B cell (primary cell): ENCODE data around the gene TSPAN18. TPM values are rescaled to one million over a fixed set of nuclear protein-coding genes. Genes with fewer than 3 reads are reported as not detected.

Experiments used
- ATAC-seq: fragments of 200-7000 bp; cut with Tn5 transposase; one replicate; pipeline ENCODE4 v1.10.0; 2021; ENCODE audit warnings: low read depth, mild to moderate bottlenecking, moderate number of reproducible peaks, moderate library complexity
- CTCF ChIA-PET: fragments of 350-600 bp; sonication (Branson Sonifier 250); formaldehyde crosslinking; loops from one replicate; lab custom pipeline; 2021; ENCODE audit warnings: antibody characterized with exemption, inconsistent platforms; lab: Charles Lee
- POLR2A ChIA-PET: fragments of 350-600 bp; sonication (Branson Sonifier 250); formaldehyde crosslinking; loops from one replicate; lab custom pipeline; 2021; ENCODE audit warnings: antibody characterized with exemption; lab: Charles Lee
- DNase-seq: peaks from one replicate; pipeline ENCODE4 v3.0.0; 2013
- H2AFZ ChIP-seq: 2 replicates; pipeline ENCODE4 v1.6.1; 2012; ENCODE audit warnings: mild to moderate bottlenecking, low read depth, low read length; ENCODE audit not compliant: insufficient read depth, poor library complexity, severe bottlenecking
- H3K27ac ChIP-seq, 2 donors: 1 replicate in 1 of 2; 2 replicates in 1 of 2; pipeline ENCODE4 v1.5.1; 2012 to 2013; ENCODE audit warnings: low read length in 2 of 2, mild to moderate bottlenecking in 2 of 2, moderate library complexity in 1 of 2
- H3K27me3 ChIP-seq, 4 experiments: fragments of 200-600 bp in 1 of 4; sonication (generic) in 1 of 4; replicated peaks in 1 of 4; 1 replicate in 2 of 4; 2 replicates in 2 of 4; pipeline versions ENCODE4 v1.6.1 to v1.7.0; 2013 to 2016; ENCODE audit warnings: low read length in 3 of 4, mild to moderate bottlenecking in 2 of 4, mixed read lengths in 1 of 4, moderate library complexity in 1 of 4; ENCODE audit not compliant: insufficient read depth in 4 of 4, control insufficient read depth in 3 of 4; ENCODE audit errors: control extremely low read depth in 1 of 4
- H3K36me3 ChIP-seq, 2 experiments: replicated peaks in 1 of 2; 1 replicate in 1 of 2; 2 replicates in 1 of 2; pipeline versions ENCODE4 v1.6.1 to v1.7.1; 2013; ENCODE audit warnings: low read length in 1 of 2; ENCODE audit not compliant: insufficient read depth in 2 of 2, control insufficient read depth in 1 of 2; ENCODE audit errors: control extremely low read depth in 1 of 2, extremely low read depth in 1 of 2
- H3K4me1 ChIP-seq, 2 donors: fragments of 200-600 bp in 1 of 2; sonication (generic) in 1 of 2; 1 replicate in 1 of 2; 2 replicates in 1 of 2; pipeline versions ENCODE4 v1.5.1 to v1.6.1; 2013 to 2017; ENCODE audit warnings: low read length in 2 of 2; ENCODE audit not compliant: control insufficient read depth in 2 of 2, insufficient read depth in 2 of 2
- H3K4me2 ChIP-seq: replicated peaks from 2 replicates; pipeline ENCODE3; 2012; ENCODE audit warnings: mild to moderate bottlenecking, low read depth, low read length; ENCODE audit not compliant: poor library complexity, severe bottlenecking
- H3K4me3 ChIP-seq, 5 experiments: fragments of 200-600 bp in 1 of 5; sonication (generic) in 1 of 5; 1 replicate in 3 of 5; 2 replicates in 2 of 5; pipeline versions ENCODE4 v1.5.1 to v1.7.0; 2011 to 2016; ENCODE audit warnings: low read length in 4 of 5, mild to moderate bottlenecking in 4 of 5, low read depth in 2 of 5, control low read depth in 1 of 5, moderate library complexity in 1 of 5; ENCODE audit not compliant: insufficient read depth in 1 of 5; ENCODE audit errors: control extremely low read depth in 1 of 5, extremely low read depth in 1 of 5
- H3K79me2 ChIP-seq: fragments of 200-600 bp; sonication (generic); one replicate; pipeline ENCODE4 v1.6.0; 2016; ENCODE audit warnings: low read length; ENCODE audit not compliant: control insufficient read depth, insufficient read depth
- H3K9ac ChIP-seq: fragments of 200-600 bp; sonication (generic); 2 replicates; pipeline ENCODE4 v1.6.1; 2017; ENCODE audit warnings: mild to moderate bottlenecking, low read length, moderate library complexity
- H3K9me3 ChIP-seq, 3 donors: one replicate each; pipeline versions ENCODE4 v1.6.1 to v1.7.1; 2013; ENCODE audit warnings: low read length in 2 of 3; ENCODE audit not compliant: control insufficient read depth in 2 of 3, insufficient read depth in 1 of 3; ENCODE audit errors: control extremely low read depth in 1 of 3
- H4K20me1 ChIP-seq: 2 replicates; pipeline ENCODE4 v1.6.0; 2012; ENCODE audit warnings: mild to moderate bottlenecking, low read length; ENCODE audit not compliant: insufficient read depth, control insufficient read depth, poor library complexity, severe bottlenecking
- H3K27ac Mint-ChIP-seq: one replicate; pipeline ENCODE4 v1.8.0; 2021; ENCODE audit warnings: mixed read lengths
- H3K27me3 Mint-ChIP-seq: one replicate; pipeline ENCODE4 v1.8.0; 2021; ENCODE audit warnings: mixed read lengths
- H3K4me1 Mint-ChIP-seq: one replicate; pipeline ENCODE4 v1.8.0; 2021; ENCODE audit warnings: mixed read lengths
- H3K4me3 Mint-ChIP-seq: one replicate; pipeline ENCODE4 v1.8.0; 2021; ENCODE audit warnings: mixed read lengths
- H3K9me3 Mint-ChIP-seq: one replicate; pipeline ENCODE4 v1.8.0; 2022; ENCODE audit warnings: mixed read lengths; ENCODE audit not compliant: insufficient read depth
- CTCF ChIP-seq: fragments of 200-600 bp; IDR thresholded peaks from one replicate; pipeline ENCODE4 v1.8.0; 2022; ENCODE audit warnings: antibody characterized with exemption, mild to moderate bottlenecking
- EZH2 ChIP-seq: IDR thresholded peaks from 2 replicates; pipeline ENCODE4 v1.6.1; 2012; ENCODE audit warnings: borderline replicate concordance, low read depth, mild to moderate bottlenecking, moderate library complexity, low read length; ENCODE audit not compliant: insufficient read depth, poor library complexity, severe bottlenecking
- WGBS: methylation state at CpG from one replicate; pipeline ENCODE4 v1.1.5; 2013; ENCODE audit warnings: missing lambda C conversion rate; ENCODE audit not compliant: insufficient coverage; 5-methylcytosine and 5-hydroxymethylcytosine counted together
- intact Hi-C: fragments of 100-400 bp; cut with micrococcal nuclease; formaldehyde crosslinking; loops from one replicate; pipeline ENCODE4 v1.10.0; 2022
- polyA plus RNA-seq: library from polyadenylated mRNA; depleted of rRNA; stranded (reverse); fragments of >200 nt; gene quantifications from 2 replicates; pipeline ENCODE4 v1.2.3, GENCODE V29; 2012
- total RNA-seq, 2 donors: library from RNA; stranded (reverse); fragments of 120-200 nt in 1 of 2; gene quantifications; 1 replicate in 1 of 2; 2 replicates in 1 of 2; pipeline versions ENCODE4 v1.2.3 to v1.2.4, GENCODE V29; 2013 to 2022

TSPAN18 gene
- total and polyA plus RNA-seq, 2 donors (not counting 1 experiment from before 2014, with no cell fraction given) = 0.75 to 2.0 TPM

GRCh38 chr11:44738791-44739190, 12.0 kb downstream of the TSPAN18 start:
- H3K9ac ChIP-seq = no peak overlapping the region
- DNase-seq (no peak), ATAC-seq (no peak)
- no peak overlapping the region for H3K4me2 ChIP-seq
- peaks cover 0 to 6% (median 0%) of the 10 kb centered on the region in 4 experiments for H3K27me3 ChIP-seq
- H3K4me1 ChIP-seq = no peaks in the 10 kb centered on the region
- no peak overlapping the region for H3K4me3 ChIP-seq
- H3K9me3 ChIP-seq = no peaks in the 10 kb centered on the region
- no peaks in the 10 kb centered on the region for H3K79me2 ChIP-seq
- CTCF ChIA-PET = no interaction called here
- H3K36me3 ChIP-seq = no peaks in the 10 kb centered on the region
- H3K4me1 Mint-ChIP-seq = no peaks in the 10 kb centered on the region
- TF ChIP-seq EZH2 (no peak), CTCF (no peak)
- no peaks in the 10 kb centered on the region for H4K20me1 ChIP-seq
- no peaks in the 10 kb centered on the region for H3K9me3 Mint-ChIP-seq
- H3K4me3 Mint-ChIP-seq = no peak overlapping the region
- intact Hi-C loops = loop anchor here (5.0 kb wide), 1 partner anchor 319 kb away; no protein-coding TSS in a partner anchor
- POLR2A ChIA-PET = no interaction called here
- H3K27ac ChIP-seq = no peak overlapping the region
- H3K27ac Mint-ChIP-seq = no peak overlapping the region
- WGBS = 89% methylated on average over 4 of the region's 5 CpGs
- no peak overlapping the region for H2AFZ ChIP-seq
- peaks cover 15% of the 10 kb centered on the region for H3K27me3 Mint-ChIP-seq

GRCh38 chr11:44740967-44741366, 14.2 kb downstream of the TSPAN18 start:
- intact Hi-C loops = no loop called here
- 100% methylated on average over 3 of the region's 8 CpGs for WGBS
- no peak overlapping the region for H3K27ac ChIP-seq
- H3K4me3 ChIP-seq = no peak overlapping the region
- TF ChIP-seq EZH2 (no peak), CTCF (no peak)
- no peaks in the 10 kb centered on the region for H3K4me1 ChIP-seq
- no peaks in the 10 kb centered on the region for H3K36me3 ChIP-seq
- H3K79me2 ChIP-seq = no peaks in the 10 kb centered on the region
- DNase-seq (no peak), ATAC-seq (no peak)
- no peaks in the 10 kb centered on the region for H3K9me3 ChIP-seq
- Mint-ChIP-seq H3K9me3 (no peaks in the 10 kb centered on the region), H3K4me3 (no peak overlapping the region), H3K27ac (no peak overlapping the region), H3K4me1 (no peaks in the 10 kb centered on the region), H3K27me3 (peaks cover 15% of the 10 kb centered on the region)
- ChIA-PET POLR2A (no interaction called here), CTCF (no interaction called here)
- no peak overlapping the region for H3K9ac ChIP-seq
- no peak overlapping the region for H2AFZ ChIP-seq
- peaks cover 0 to 6% (median 0%) of the 10 kb centered on the region in 4 experiments for H3K27me3 ChIP-seq
- no peak overlapping the region for H3K4me2 ChIP-seq
- H4K20me1 ChIP-seq = no peaks in the 10 kb centered on the region
